HEK293 (cell line): ENCODE data around the gene P2RY2.

Experiments used
- CTCF ChIA-PET: fragments of 350-600 bp; formaldehyde crosslinking; extraction: SDS; loops from one replicate; lab custom pipeline; 2021; ENCODE audit warnings: antibody characterized with exemption; lab: Yijun Ruan, JAX
- POLR2A ChIA-PET: fragments of 300-600 bp; formaldehyde crosslinking; extraction: SDS; loops from one replicate; lab custom pipeline; 2020; ENCODE audit warnings: antibody characterized with exemption, inconsistent platforms; lab: Yijun Ruan, JAX
- H3K27ac ChIP-seq: fragments of 200-500 bp; sonication (Bioruptor generic); 2 replicates; pipeline ENCODE4 v1.5.1; 2014; ENCODE audit warnings: low read depth, low read length, control low read depth, inconsistent platforms; ENCODE audit errors: extremely low read depth
- H3K36me3 ChIP-seq, 2 experiments: fragments of 200-500 bp in 1 of 2; sonication (Bioruptor generic) in 1 of 2; 1 replicate in 1 of 2; 2 replicates in 1 of 2; pipeline ENCODE4 v1.5.1; 2014 to 2017; ENCODE audit warnings: inconsistent platforms in 2 of 2, low read length in 2 of 2; ENCODE audit not compliant: control insufficient read depth in 2 of 2, insufficient read depth in 1 of 2
- H3K4me1 ChIP-seq: fragments of 200-500 bp; sonication (Bioruptor generic); 2 replicates; pipeline ENCODE4 v1.5.1; 2014; ENCODE audit warnings: mild to moderate bottlenecking, low read length, inconsistent platforms; ENCODE audit not compliant: control insufficient read depth, insufficient read depth
- H3K4me3 ChIP-seq: 2 replicates; pipeline ENCODE4 v1.5.1; 2011; ENCODE audit warnings: low read depth, mild to moderate bottlenecking, control low read depth, low read length, moderate library complexity
- H3K9me3 ChIP-seq: fragments of 200-500 bp; sonication (Bioruptor generic); 2 replicates; pipeline ENCODE4 v1.5.1; 2014; ENCODE audit warnings: low read depth, low read length, inconsistent platforms; ENCODE audit not compliant: control insufficient read depth, insufficient read depth
- GLI4 ChIP-seq: fragments of 450-650 bp; formaldehyde crosslinking; IDR thresholded peaks from 2 replicates; pipeline ENCODE4 v1.5.1; 2016; ENCODE audit warnings: missing biosample characterization, missing genetic modification characterization
- GLIS2 ChIP-seq: fragments of 450-650 bp; formaldehyde crosslinking; IDR thresholded peaks from 2 replicates; pipeline ENCODE4 v1.5.1; 2016; ENCODE audit warnings: missing biosample characterization, missing genetic modification characterization
- KLF1 ChIP-seq: fragments of 450-650 bp; formaldehyde crosslinking; IDR thresholded peaks from 2 replicates; pipeline ENCODE4 v1.5.1; 2016; ENCODE audit warnings: missing biosample characterization, missing genetic modification characterization
- KLF10 ChIP-seq: fragments of 450-650 bp; IDR thresholded peaks from 2 replicates; pipeline ENCODE4 v1.5.1; 2018; ENCODE audit warnings: missing biosample characterization, mild to moderate bottlenecking, missing genetic modification characterization
- KLF9 ChIP-seq: fragments of 450-650 bp; formaldehyde crosslinking; IDR thresholded peaks from 2 replicates; pipeline ENCODE4 v1.5.1; 2016; ENCODE audit warnings: missing biosample characterization, missing genetic modification characterization, low read depth
- ZNF133 ChIP-seq: fragments of 450-650 bp; formaldehyde crosslinking; IDR thresholded peaks from 2 replicates; pipeline ENCODE4 v1.5.1; 2016; ENCODE audit warnings: missing biosample characterization, missing genetic modification characterization
- ZNF48 ChIP-seq: fragments of 450-650 bp; formaldehyde crosslinking; IDR thresholded peaks from 2 replicates; pipeline ENCODE4 v1.5.1; 2016; ENCODE audit warnings: missing biosample characterization, missing genetic modification characterization
- ZNF530 ChIP-seq: fragments of 450-650 bp; formaldehyde crosslinking; IDR thresholded peaks from 2 replicates; pipeline ENCODE4 v1.5.1; 2016; ENCODE audit warnings: low read depth, missing biosample characterization, missing genetic modification characterization
- ZNF707 ChIP-seq: fragments of 450-650 bp; formaldehyde crosslinking; IDR thresholded peaks from 2 replicates; pipeline ENCODE4 v1.5.1; 2016; ENCODE audit warnings: missing biosample characterization, missing genetic modification characterization
- ZSCAN16 ChIP-seq: fragments of 450-650 bp; formaldehyde crosslinking; IDR thresholded peaks from 2 replicates; pipeline ENCODE4 v1.5.1; 2016; ENCODE audit warnings: missing biosample characterization, missing genetic modification characterization
- TF ChIP-seq, protein P1 (sequence below): fragments of 450-650 bp; formaldehyde crosslinking; IDR thresholded peaks from 2 replicates; pipeline ENCODE4 v1.5.1; 2016; ENCODE audit warnings: missing biosample characterization, missing genetic modification characterization
- TF ChIP-seq, protein P2 (sequence below): sonication (generic); formaldehyde crosslinking; IDR thresholded peaks from 2 replicates; pipeline ENCODE4 v1.8.1; 2022; ENCODE audit warnings: mild to moderate bottlenecking, moderate library complexity, missing genetic modification reagents
- TF ChIP-seq, protein P3 (sequence below): IDR thresholded peaks from 2 replicates; pipeline ENCODE4 v1.6.1; 2011; ENCODE audit warnings: mild to moderate bottlenecking, low read depth, low read length, borderline replicate concordance
- TF ChIP-seq, protein P4 (sequence below): fragments of 450-650 bp; IDR thresholded peaks from 2 replicates; pipeline ENCODE4 v1.5.1; 2018; ENCODE audit warnings: missing biosample characterization, missing genetic modification characterization
- TF ChIP-seq, protein P5 (sequence below): fragments of 450-650 bp; formaldehyde crosslinking; IDR thresholded peaks from 2 replicates; pipeline ENCODE4 v1.5.1; 2016; ENCODE audit warnings: missing biosample characterization, missing genetic modification characterization
- TF ChIP-seq, protein P6 (sequence below): fragments of 450-650 bp; formaldehyde crosslinking; IDR thresholded peaks from 2 replicates; pipeline ENCODE4 v1.5.1; 2016; ENCODE audit warnings: missing biosample characterization, missing genetic modification characterization

Gene P2RY2

DNA sequence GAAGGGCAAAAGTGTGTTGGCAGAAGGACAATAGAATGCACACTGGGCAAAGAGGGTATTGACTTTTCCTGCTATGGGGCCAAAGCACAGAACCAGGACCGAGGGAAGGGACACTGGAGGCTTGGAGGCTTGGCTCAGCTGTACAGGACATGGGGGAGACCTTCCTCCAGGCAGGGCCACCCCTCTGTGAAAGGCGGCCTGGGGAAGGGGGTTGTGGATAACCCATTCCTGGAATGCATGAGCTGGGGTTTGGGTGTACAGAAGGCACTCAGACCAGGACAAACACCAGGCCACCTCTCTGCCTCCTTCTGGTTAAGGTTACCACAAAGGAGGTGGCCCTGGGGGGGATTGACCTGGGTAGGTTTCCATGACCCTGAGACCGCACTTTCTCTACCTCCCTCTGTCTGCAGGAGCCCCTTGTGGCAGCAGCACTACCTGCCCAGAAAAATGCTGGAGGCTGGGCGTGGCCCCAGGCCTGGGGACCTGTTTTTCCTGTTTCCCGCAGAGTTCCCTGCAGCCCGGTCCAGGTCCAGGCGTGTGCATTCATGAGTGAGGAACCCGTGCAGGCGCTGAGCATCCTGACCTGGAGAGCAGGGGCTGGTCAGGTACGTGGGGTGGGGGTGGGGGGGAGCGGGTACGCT lies 9.6 kb downstream of the P2RY2 start (continued):
- TF ChIP-seq, protein P1, sequence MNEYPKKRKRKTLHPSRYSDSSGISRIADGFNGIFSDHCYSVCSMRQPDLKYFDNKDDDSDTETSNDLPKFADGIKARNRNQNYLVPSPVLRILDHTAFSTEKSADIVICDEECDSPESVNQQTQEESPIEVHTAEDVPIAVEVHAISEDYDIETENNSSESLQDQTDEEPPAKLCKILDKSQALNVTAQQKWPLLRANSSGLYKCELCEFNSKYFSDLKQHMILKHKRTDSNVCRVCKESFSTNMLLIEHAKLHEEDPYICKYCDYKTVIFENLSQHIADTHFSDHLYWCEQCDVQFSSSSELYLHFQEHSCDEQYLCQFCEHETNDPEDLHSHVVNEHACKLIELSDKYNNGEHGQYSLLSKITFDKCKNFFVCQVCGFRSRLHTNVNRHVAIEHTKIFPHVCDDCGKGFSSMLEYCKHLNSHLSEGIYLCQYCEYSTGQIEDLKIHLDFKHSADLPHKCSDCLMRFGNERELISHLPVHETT (tag by site-specific recombination) = no peak
- TF ChIP-seq, protein P2, sequence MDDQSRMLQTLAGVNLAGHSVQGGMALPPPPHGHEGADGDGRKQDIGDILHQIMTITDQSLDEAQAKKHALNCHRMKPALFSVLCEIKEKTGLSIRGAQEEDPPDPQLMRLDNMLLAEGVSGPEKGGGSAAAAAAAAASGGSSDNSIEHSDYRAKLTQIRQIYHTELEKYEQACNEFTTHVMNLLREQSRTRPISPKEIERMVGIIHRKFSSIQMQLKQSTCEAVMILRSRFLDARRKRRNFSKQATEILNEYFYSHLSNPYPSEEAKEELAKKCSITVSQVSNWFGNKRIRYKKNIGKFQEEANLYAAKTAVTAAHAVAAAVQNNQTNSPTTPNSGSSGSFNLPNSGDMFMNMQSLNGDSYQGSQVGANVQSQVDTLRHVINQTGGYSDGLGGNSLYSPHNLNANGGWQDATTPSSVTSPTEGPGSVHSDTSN (CRISPR knock-in tag) = no peak
- TF ChIP-seq GLI4 (tag by site-specific recombination) = no peak
- TF ChIP-seq, protein P3, sequence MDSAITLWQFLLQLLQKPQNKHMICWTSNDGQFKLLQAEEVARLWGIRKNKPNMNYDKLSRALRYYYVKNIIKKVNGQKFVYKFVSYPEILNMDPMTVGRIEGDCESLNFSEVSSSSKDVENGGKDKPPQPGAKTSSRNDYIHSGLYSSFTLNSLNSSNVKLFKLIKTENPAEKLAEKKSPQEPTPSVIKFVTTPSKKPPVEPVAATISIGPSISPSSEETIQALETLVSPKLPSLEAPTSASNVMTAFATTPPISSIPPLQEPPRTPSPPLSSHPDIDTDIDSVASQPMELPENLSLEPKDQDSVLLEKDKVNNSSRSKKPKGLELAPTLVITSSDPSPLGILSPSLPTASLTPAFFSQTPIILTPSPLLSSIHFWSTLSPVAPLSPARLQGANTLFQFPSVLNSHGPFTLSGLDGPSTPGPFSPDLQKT = no peak

DNA sequence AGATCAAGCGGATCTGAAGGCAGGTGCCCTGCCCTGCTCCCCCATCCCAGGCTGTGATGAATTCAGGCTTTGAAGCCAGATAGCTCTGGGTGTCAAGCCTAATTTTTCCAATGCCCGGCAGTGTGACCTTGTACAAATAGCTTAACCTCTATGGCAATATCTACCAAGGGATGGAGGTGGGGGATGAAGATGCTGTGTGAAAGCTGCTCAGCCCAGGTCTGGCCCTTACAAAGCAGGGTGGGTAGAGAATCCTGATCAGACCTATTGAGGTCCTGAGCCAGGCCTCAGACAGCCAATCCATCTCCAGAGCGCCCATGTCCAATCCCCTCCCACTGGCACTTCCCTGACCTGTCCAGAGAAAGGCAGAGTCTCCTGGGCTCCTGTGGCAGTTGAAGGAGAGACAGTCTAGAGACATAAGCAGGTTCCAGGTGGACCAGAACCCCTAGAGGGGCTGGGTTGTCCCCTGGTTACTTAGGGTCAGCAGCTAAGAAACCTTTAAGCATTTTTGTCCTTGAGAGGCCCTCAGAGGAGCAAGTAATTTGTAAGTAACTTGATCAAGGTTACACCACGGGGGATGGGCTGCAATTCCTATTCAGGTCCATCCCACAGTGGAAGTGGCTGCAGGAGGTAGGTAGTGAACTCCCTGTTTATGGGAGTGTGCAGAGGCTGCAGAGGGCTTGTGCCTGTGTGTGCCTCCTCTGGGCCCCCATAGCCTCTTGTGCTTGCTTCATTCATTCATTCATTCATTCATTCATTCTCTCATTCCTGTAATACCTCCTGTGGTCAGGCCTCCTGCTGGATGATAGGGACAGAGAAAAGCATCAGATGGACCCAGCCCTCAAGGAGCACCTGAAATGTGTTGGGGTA lies 10.4 kb downstream of the P2RY2 start:
- Histone ChIP-seq H3K9me3 (no peaks in the 10 kb centered on the region), H3K27ac (no peak overlapping the region), H3K36me3 (no peaks in the 10 kb centered on the region), H3K4me1 (no peaks in the 10 kb centered on the region), H3K4me3 (no peak overlapping the region)
- CTCF ChIA-PET = interaction anchor here (0.9 to 1.2 kb wide), 2 partner anchors 43 to 50 kb away, joined by 3 to 6 read pairs; no protein-coding TSS in a partner anchor
- TF ChIP-seq, protein P4, sequence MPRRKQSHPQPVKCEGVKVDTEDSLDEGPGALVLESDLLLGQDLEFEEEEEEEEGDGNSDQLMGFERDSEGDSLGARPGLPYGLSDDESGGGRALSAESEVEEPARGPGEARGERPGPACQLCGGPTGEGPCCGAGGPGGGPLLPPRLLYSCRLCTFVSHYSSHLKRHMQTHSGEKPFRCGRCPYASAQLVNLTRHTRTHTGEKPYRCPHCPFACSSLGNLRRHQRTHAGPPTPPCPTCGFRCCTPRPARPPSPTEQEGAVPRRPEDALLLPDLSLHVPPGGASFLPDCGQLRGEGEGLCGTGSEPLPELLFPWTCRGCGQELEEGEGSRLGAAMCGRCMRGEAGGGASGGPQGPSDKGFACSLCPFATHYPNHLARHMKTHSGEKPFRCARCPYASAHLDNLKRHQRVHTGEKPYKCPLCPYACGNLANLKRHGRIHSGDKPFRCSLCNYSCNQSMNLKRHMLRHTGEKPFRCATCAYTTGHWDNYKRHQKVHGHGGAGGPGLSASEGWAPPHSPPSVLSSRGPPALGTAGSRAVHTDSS = no peak
- no peak for TF ChIP-seq KLF1 (tag by site-specific recombination)
- no peak for TF ChIP-seq ZNF707
- no peak for TF ChIP-seq ZNF48 (tag by site-specific recombination)
- no peak for TF ChIP-seq KLF10 (tag by site-specific recombination)
- no peak for TF ChIP-seq KLF9 (tag by site-specific recombination)
- TF ChIP-seq GLIS2 (tag by site-specific recombination) = no peak
- TF ChIP-seq, protein P5, sequence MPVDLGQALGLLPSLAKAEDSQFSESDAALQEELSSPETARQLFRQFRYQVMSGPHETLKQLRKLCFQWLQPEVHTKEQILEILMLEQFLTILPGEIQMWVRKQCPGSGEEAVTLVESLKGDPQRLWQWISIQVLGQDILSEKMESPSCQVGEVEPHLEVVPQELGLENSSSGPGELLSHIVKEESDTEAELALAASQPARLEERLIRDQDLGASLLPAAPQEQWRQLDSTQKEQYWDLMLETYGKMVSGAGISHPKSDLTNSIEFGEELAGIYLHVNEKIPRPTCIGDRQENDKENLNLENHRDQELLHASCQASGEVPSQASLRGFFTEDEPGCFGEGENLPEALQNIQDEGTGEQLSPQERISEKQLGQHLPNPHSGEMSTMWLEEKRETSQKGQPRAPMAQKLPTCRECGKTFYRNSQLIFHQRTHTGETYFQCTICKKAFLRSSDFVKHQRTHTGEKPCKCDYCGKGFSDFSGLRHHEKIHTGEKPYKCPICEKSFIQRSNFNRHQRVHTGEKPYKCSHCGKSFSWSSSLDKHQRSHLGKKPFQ (tag by site-specific recombination) = no peak
- TF ChIP-seq, protein P2 (CRISPR knock-in tag) = no peak
- TF ChIP-seq ZNF133 (tag by site-specific recombination) = no peak
- TF ChIP-seq ZNF530 (tag by site-specific recombination) = no peak
- no peak for TF ChIP-seq ZSCAN16 (tag by site-specific recombination)
- TF ChIP-seq, protein P6, sequence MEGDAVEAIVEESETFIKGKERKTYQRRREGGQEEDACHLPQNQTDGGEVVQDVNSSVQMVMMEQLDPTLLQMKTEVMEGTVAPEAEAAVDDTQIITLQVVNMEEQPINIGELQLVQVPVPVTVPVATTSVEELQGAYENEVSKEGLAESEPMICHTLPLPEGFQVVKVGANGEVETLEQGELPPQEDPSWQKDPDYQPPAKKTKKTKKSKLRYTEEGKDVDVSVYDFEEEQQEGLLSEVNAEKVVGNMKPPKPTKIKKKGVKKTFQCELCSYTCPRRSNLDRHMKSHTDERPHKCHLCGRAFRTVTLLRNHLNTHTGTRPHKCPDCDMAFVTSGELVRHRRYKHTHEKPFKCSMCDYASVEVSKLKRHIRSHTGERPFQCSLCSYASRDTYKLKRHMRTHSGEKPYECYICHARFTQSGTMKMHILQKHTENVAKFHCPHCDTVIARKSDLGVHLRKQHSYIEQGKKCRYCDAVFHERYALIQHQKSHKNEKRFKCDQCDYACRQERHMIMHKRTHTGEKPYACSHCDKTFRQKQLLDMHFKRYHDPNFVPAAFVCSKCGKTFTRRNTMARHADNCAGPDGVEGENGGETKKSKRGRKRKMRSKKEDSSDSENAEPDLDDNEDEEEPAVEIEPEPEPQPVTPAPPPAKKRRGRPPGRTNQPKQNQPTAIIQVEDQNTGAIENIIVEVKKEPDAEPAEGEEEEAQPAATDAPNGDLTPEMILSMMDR (tag by site-specific recombination) = no peak
- POLR2A ChIA-PET = no interaction called here
